ENCODE data around the gene GRIN1.
A peak's percentile ranks its signal among the peaks of the same experiment; 100 is the strongest.
"Not testable (repeated sequence)": the region's sequence is repeated elsewhere in the genome, so short reads cannot be mapped to it uniquely, and the experiment has no call there.

The GRIN1 gene

GRCh38 chr9:137130176-137130755 is 8.7 kb upstream of the GRIN1 start:
- H3K27ac ChIP-seq (ENCODE audit: low read depth, low read length): no peak overlapping the region
- no peaks in the 10 kb centered on the region for H3K9me3 ChIP-seq (ENCODE audit: control insufficient read depth in 1 of 2, low read length in 2 of 2)

GRCh38 chr9:137134191-137134590 is 4.8 kb upstream of the GRIN1 start:
- Histone ChIP-seq H3K9ac (ENCODE audit: low read depth in 1 of 2, low read length in 2 of 2) (no peak overlapping the region), H3K4me1 (ENCODE audit: control insufficient read depth in 1 of 2, insufficient read depth in 2 of 2, low read length in 2 of 2) (peaks cover 0 to 3% of the 10 kb centered on the region in 2 donors), H3K4me3 (ENCODE audit: low read depth in 1 of 2, low read length in 2 of 2) (no peak overlapping the region), H3K27me3 (ENCODE audit: control insufficient read depth in 1 of 2, insufficient read depth in 2 of 2, low read length in 2 of 2) (peaks cover 26 to 31% of the 10 kb centered on the region in 2 donors), H3K27ac (ENCODE audit: low read depth, low read length) (no peak overlapping the region), H3K36me3 (ENCODE audit: control insufficient read depth in 1 of 2, insufficient read depth in 2 of 2, low read length in 2 of 2) (no peaks in the 10 kb centered on the region), H3K9me3 (ENCODE audit: control insufficient read depth in 1 of 2, low read length in 2 of 2) (no peaks in the 10 kb centered on the region)

More at GRCh38 chr9:137130176-137130755, 8.7 kb upstream of the GRIN1 start:
- peaks cover 16 to 28% of the 10 kb centered on the region in 2 donors for H3K4me1 ChIP-seq (ENCODE audit: control insufficient read depth in 1 of 2, insufficient read depth in 2 of 2, low read length in 2 of 2)
- H3K9ac ChIP-seq (ENCODE audit: low read depth in 1 of 2, low read length in 2 of 2): peak overlapping the region; percentile 56 to 69
- no peaks in the 10 kb centered on the region for H3K36me3 ChIP-seq (ENCODE audit: control insufficient read depth in 1 of 2, insufficient read depth in 2 of 2, low read length in 2 of 2)
- no peaks in the 10 kb centered on the region for H3K27me3 ChIP-seq (ENCODE audit: control insufficient read depth in 1 of 2, insufficient read depth in 2 of 2, low read length in 2 of 2)
- H3K4me3 ChIP-seq (ENCODE audit: low read depth in 1 of 2, low read length in 2 of 2): peak overlapping the region; percentile 74 to 89

GRCh38 chr9:137135154-137135553 is 3.8 kb upstream of the GRIN1 start:
- H3K4me1 ChIP-seq (ENCODE audit: control insufficient read depth in 1 of 2, insufficient read depth in 2 of 2, low read length in 2 of 2); H3K9ac ChIP-seq (ENCODE audit: low read depth in 1 of 2, low read length in 2 of 2); H3K9me3 ChIP-seq (ENCODE audit: control insufficient read depth in 1 of 2, low read length in 2 of 2); H3K27ac ChIP-seq (ENCODE audit: low read depth, low read length); H3K36me3 ChIP-seq (ENCODE audit: control insufficient read depth in 1 of 2, insufficient read depth in 2 of 2, low read length in 2 of 2); H3K4me3 ChIP-seq (ENCODE audit: low read depth in 1 of 2, low read length in 2 of 2): not testable (repeated sequence)
- H3K27me3 ChIP-seq (ENCODE audit: control insufficient read depth in 1 of 2, insufficient read depth in 2 of 2, low read length in 2 of 2): peaks cover 32 to 40% of the 10 kb centered on the region in 2 donors

- Histone ChIP-seq H3K27ac (ENCODE audit: low read depth, low read length) (no peak overlapping the region), H3K9me3 (ENCODE audit: control insufficient read depth in 1 of 2, low read length in 2 of 2) (no peaks in the 10 kb centered on the region), H3K4me1 (ENCODE audit: control insufficient read depth in 1 of 2, insufficient read depth in 2 of 2, low read length in 2 of 2) (no peaks in the 10 kb centered on the region), H3K4me3 (ENCODE audit: low read depth in 1 of 2, low read length in 2 of 2) (no peak overlapping the region), H3K27me3 (ENCODE audit: control insufficient read depth in 1 of 2, insufficient read depth in 2 of 2, low read length in 2 of 2) (peaks cover 44 to 49% of the 10 kb centered on the region in 2 donors), H3K9ac (ENCODE audit: low read depth in 1 of 2, low read length in 2 of 2) (no peak overlapping the region), H3K36me3 (ENCODE audit: control insufficient read depth in 1 of 2, insufficient read depth in 2 of 2, low read length in 2 of 2) (no peaks in the 10 kb centered on the region)
Measured at GRCh38 chr9:137136261-137136880, 2.6 kb upstream of the GRIN1 start.

DNA sequence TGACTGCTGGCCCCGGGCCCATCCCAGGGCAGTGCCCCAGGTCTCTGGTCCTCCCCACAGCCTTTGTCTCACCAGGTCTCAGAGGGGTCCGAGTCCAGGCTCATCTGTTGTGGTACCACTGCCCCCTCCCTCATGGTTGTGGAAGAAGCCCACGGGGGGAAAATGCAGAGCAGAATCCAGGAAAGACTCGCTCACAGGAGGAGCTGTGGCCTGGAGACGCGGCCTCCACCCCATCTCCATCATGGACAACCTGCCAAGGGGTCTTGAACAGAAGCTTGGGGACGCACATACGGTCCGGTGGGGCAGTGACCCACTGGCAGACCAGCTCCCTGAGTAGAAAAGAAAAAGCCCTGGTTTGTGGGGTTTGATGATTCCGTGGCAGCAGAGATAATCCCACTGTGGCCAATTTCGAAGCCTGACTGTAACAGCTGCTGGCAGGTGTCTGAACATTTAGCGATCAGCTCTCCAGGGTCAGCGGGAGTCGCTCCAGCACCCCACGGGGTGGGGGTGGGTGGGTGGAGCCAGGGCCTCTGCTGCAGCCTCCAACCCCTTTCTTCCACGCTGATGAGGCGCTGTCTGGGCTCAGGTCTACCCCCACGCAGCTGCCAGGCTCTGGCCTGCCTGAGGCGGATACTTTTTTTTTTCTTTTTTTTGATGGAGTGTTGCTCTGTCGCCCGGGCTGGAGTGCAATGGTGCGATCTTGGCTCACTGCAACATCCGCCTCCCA is 1.9 kb upstream of the GRIN1 start:
- Histone ChIP-seq H3K27ac (ENCODE audit: low read depth, low read length) (no peak overlapping the region), H3K27me3 (ENCODE audit: control insufficient read depth in 1 of 2, insufficient read depth in 2 of 2, low read length in 2 of 2) (peaks cover 50 to 53% of the 10 kb centered on the region in 2 donors), H3K9me3 (ENCODE audit: control insufficient read depth in 1 of 2, low read length in 2 of 2) (no peaks in the 10 kb centered on the region), H3K9ac (ENCODE audit: low read depth in 1 of 2, low read length in 2 of 2) (no peak overlapping the region), H3K4me1 (ENCODE audit: control insufficient read depth in 1 of 2, insufficient read depth in 2 of 2, low read length in 2 of 2) (no peaks in the 10 kb centered on the region), H3K36me3 (ENCODE audit: control insufficient read depth in 1 of 2, insufficient read depth in 2 of 2, low read length in 2 of 2) (no peaks in the 10 kb centered on the region), H3K4me3 (ENCODE audit: low read depth in 1 of 2, low read length in 2 of 2) (no peak overlapping the region)

DNA sequence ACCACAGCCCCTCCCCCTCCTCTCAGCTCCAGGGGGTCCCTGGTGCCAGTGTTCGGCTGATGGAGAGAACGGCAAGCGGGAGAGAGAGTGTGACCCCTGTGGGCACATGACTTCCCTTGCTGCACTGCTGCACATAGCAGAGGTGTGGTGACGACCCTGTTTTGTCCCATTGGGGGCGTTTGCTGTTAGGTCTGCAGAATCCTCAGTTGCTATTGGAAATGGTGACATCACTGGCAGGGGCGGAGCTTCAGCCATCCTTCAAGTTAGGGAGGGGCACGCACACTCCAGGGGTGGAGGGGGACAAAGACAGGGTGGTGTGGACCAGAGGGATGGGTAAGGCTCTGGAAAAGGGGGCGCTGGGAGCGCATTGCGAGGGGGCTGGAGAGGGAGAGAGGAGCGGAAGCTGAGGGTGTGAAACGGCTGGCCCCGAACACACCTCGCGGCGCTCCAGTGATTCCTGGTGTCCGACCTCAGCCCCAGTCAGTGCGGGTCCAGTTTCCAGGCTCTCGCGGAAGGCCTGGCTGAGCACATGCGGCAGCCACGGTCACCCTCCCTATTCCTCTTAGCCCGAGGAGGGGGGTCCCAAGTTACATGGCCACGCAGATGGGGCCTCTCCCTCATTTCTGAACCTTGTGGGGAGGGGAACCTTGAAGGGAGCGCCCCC is 764 bp upstream of the GRIN1 start:
- Histone ChIP-seq H3K4me3 (ENCODE audit: low read depth in 1 of 2, low read length in 2 of 2) (no peak overlapping the region), H3K9ac (ENCODE audit: low read depth in 1 of 2, low read length in 2 of 2) (no peak overlapping the region), H3K27me3 (ENCODE audit: control insufficient read depth in 1 of 2, insufficient read depth in 2 of 2, low read length in 2 of 2) (peaks cover 55 to 61% of the 10 kb centered on the region in 2 donors)

GRCh38 chr9:137139468-137140150 is 655 bp downstream of the GRIN1 start:
- H3K9ac ChIP-seq (ENCODE audit: low read depth in 1 of 2, low read length in 2 of 2): no peak overlapping the region
- no peaks in the 10 kb centered on the region for H3K4me1 ChIP-seq (ENCODE audit: control insufficient read depth in 1 of 2, insufficient read depth in 2 of 2, low read length in 2 of 2)
- no peaks in the 10 kb centered on the region for H3K9me3 ChIP-seq (ENCODE audit: control insufficient read depth in 1 of 2, low read length in 2 of 2)
- H3K27me3 ChIP-seq (ENCODE audit: control insufficient read depth in 1 of 2, insufficient read depth in 2 of 2, low read length in 2 of 2): peaks cover 58 to 68% of the 10 kb centered on the region in 2 donors
- no peak overlapping the region for H3K27ac ChIP-seq (ENCODE audit: low read depth, low read length)
- H3K36me3 ChIP-seq (ENCODE audit: control insufficient read depth in 1 of 2, insufficient read depth in 2 of 2, low read length in 2 of 2): no peaks in the 10 kb centered on the region
- H3K4me3 ChIP-seq (ENCODE audit: low read depth in 1 of 2, low read length in 2 of 2): no peak overlapping the region

More for the DNA sequence above, 764 bp upstream of the GRIN1 start:
- no peaks in the 10 kb centered on the region for H3K36me3 ChIP-seq (ENCODE audit: control insufficient read depth in 1 of 2, insufficient read depth in 2 of 2, low read length in 2 of 2)
- H3K27ac ChIP-seq (ENCODE audit: low read depth, low read length): no peak overlapping the region
- H3K9me3 ChIP-seq (ENCODE audit: control insufficient read depth in 1 of 2, low read length in 2 of 2): no peaks in the 10 kb centered on the region
- H3K4me1 ChIP-seq (ENCODE audit: control insufficient read depth in 1 of 2, insufficient read depth in 2 of 2, low read length in 2 of 2): no peaks in the 10 kb centered on the region

DNA sequence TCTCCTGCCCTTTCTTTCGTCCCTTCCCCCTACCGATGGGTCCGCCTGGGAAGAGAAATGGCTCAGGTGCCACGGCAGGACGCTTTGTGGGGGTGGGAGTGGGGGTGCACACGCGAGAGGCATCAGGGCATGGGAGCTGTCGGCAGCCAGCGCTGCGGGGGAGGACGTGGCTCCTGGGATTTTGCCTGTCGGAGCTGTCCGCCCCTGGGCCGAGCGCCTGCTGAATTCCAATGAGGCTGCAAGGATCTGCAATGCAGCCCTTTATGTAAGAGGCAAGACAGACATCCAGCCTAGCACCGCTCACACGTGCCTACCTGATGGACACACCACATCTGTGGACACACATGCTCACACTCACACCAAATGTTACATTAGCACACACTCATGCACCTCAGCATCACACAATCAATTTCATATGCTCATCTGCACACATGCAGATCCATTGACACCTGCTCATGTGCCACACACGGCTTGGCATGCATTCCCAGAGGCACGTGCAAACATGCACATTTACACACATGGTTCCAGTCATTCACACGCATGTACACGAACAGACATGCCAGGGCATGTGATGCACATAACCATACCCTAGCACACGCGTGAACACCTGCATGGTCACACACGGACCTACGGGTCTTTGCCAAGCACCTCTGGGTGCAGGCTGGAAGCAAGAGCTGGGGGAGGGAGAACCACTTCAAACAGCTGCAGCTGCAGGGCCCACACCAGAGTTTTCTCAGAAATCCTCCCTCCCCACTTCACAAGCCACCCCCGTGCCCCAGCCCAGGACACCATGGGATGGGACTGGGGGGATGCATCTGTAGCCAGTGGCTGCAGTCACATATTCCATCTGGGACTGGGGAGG is 1.4 kb downstream of the GRIN1 start:
- Histone ChIP-seq H3K9ac (ENCODE audit: low read depth in 1 of 2, low read length in 2 of 2) (no peak overlapping the region), H3K27me3 (ENCODE audit: control insufficient read depth in 1 of 2, insufficient read depth in 2 of 2, low read length in 2 of 2) (peaks cover 58 to 68% of the 10 kb centered on the region in 2 donors), H3K9me3 (ENCODE audit: control insufficient read depth in 1 of 2, low read length in 2 of 2) (no peaks in the 10 kb centered on the region), H3K4me3 (ENCODE audit: low read depth in 1 of 2, low read length in 2 of 2) (no peak overlapping the region), H3K36me3 (ENCODE audit: control insufficient read depth in 1 of 2, insufficient read depth in 2 of 2, low read length in 2 of 2) (no peaks in the 10 kb centered on the region), H3K4me1 (ENCODE audit: control insufficient read depth in 1 of 2, insufficient read depth in 2 of 2, low read length in 2 of 2) (no peaks in the 10 kb centered on the region), H3K27ac (ENCODE audit: low read depth, low read length) (no peak overlapping the region)

- no peak overlapping the region for H3K4me3 ChIP-seq (ENCODE audit: low read depth in 1 of 2, low read length in 2 of 2)
- no peaks in the 10 kb centered on the region for H3K9me3 ChIP-seq (ENCODE audit: control insufficient read depth in 1 of 2, low read length in 2 of 2)
- no peak overlapping the region for H3K27ac ChIP-seq (ENCODE audit: low read depth, low read length)
- no peaks in the 10 kb centered on the region for H3K36me3 ChIP-seq (ENCODE audit: control insufficient read depth in 1 of 2, insufficient read depth in 2 of 2, low read length in 2 of 2)
- peaks cover 54 to 61% of the 10 kb centered on the region in 2 donors for H3K27me3 ChIP-seq (ENCODE audit: control insufficient read depth in 1 of 2, insufficient read depth in 2 of 2, low read length in 2 of 2)
- H3K9ac ChIP-seq (ENCODE audit: low read depth in 1 of 2, low read length in 2 of 2): no peak overlapping the region
- H3K4me1 ChIP-seq (ENCODE audit: control insufficient read depth in 1 of 2, insufficient read depth in 2 of 2, low read length in 2 of 2): no peaks in the 10 kb centered on the region
Measured at GRCh38 chr9:137141050-137141810, 2.3 kb downstream of the GRIN1 start.

Data from duodenal mucosa (tissue), 2 donors.